HT1080 (cell line): ENCODE data around the gene ZNF665. TPM values are rescaled to one million over a fixed set of nuclear protein-coding genes. Genes with fewer than 3 reads are reported as not detected.
"Not testable (repeated sequence)": the region's sequence is repeated elsewhere in the genome, so short reads cannot be mapped to it uniquely, and the experiment has no call there.

ENCODE experiments used
- DNase-seq: peaks from one replicate; pipeline ENCODE4 v3.0.0-alpha.2; 2015; ENCODE audit warnings: low read depth
- total RNA-seq: library from RNA; depleted of rRNA; stranded (reverse); fragments of >200 nt; shearing (Covaris generic); gene quantifications from 2 replicates; pipeline ENCODE4 v1.2.3, GENCODE V29; 2014; rRNA removed

Gene ZNF665
- total RNA-seq, 1 experiment from 2014 or later: not detected

GRCh38 chr19:53158119-53158656 lies 35.0 kb downstream of the ZNF665 start:
- no peak for DNase-seq

DNA sequence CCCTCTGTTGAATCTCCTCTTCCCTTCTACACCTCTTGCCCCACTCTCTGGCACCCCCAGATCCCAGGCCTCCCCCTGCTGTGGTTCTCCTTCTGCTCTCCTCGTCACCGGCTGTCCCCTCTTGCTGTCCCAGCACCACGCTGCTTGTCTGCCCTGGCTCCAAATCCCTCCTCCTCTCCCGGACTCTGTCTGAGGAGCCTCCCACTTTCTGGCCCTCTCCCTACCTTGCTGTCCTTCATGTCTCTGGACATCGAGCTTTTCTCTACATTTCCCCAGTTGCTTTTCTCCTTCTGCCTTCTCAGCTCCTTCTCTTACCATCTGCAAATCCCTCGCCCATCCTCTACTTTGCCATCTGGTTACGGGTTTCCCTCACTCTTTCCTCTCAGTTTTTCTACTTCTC lies 35.5 kb downstream of the ZNF665 start:
- DNase-seq: no peak

DNA sequence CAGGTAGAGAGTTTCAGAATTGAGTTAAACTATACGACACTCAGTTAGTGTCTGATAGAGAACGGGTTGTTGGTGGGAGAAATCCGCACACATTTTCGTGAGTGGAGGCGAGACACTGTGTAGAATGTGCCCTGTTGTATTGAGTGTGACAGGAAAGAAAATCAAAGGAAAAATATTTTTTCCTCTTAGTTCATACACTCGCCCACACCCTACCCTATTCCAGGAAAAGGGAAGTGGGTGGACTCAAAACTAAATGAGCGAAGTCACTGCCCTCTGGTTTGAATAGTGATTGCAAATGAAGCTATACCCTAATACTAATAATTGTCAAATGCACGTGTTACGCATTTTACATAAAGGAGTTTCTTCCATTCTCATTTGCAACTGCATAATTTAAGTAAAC lies 36.3 kb downstream of the ZNF665 start:
- DNase-seq: no peak

- no peak for DNase-seq
Measured at GRCh38 chr19:53147645-53148044, 45.5 kb downstream of the ZNF665 start.

- no peak for DNase-seq
Measured at GRCh38 chr19:53140351-53140750, 52.8 kb downstream of the ZNF665 start.

GRCh38 chr19:53136432-53136831 lies 56.7 kb downstream of the ZNF665 start:
- no peak for DNase-seq

DNA sequence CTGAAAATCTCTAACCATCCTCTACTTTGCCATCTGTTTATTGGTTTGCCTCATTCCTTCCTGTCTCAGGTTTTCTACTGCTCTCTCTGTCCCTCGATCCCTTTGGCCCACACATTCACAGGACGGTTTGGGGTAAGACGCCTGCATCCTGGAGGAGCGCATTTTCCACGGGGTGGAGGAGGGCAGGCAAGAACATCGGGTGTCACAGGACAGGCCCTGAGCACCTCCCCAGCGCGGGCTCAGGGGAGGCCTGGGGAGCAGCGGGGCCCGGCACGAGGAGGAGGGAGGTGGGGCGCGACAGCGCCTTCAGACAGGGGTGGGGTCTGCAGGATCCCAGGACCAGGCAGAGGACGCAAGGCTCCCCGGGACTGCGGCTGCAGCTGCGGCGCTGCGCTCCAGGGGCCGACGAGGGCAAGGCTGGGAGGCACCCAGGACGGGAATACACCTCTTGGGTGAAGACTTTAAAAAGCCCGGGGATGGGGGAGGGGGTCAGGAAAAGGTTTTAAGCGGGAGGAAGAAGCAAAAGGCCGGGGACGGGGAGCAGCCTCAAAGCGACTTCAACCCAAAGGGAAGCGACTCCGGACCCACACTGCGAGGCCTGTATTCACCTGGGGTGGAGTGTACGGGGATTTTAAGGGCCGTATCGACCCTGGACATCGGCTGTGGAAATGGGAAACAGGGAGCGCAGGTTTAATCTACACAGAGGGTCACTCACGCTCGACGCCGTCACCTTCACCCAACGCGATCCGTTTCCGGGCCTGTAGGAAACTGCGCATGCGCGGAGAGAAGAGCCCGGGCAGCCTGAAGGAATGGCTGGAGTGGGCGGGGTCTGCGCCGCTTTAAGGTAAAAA lies 60.8 kb downstream of the ZNF665 start, which contains the start of gene ZNF415:
TSS of gene ZNF415 (minus strand) at position 770 of the 851 bp plus-strand sequence. CDS start 10,234 bp downstream, outside the sequence.
- DNase-seq: no peak

GRCh38 chr19:53131727-53132126 lies 61.4 kb downstream of the ZNF665 start:
- no peak for DNase-seq

DNA sequence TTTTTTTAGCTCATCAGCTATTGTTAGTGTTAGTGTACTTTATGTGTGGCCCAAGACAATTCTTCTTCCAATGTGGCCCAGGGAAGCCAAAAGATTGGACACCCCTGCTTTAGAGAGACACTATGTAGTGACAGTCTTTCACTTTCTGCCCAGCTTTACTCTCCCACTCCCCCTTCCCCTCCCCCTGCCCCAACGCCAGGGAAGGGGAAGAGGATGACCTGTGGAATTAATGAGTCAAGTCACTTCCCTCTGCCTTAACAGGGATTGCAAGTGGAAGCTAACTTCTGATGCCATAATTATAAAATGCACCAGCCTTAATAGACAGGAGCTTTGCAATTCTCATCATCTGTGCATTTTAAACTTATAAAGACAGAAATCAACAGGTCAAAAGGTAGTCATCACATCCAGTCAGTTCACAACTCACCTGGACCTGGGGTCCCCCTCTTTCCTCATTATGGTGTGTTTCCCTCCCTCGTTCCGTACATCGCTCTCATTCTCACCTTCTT lies 62.0 kb downstream of the ZNF665 start:
- no peak for DNase-seq

DNA sequence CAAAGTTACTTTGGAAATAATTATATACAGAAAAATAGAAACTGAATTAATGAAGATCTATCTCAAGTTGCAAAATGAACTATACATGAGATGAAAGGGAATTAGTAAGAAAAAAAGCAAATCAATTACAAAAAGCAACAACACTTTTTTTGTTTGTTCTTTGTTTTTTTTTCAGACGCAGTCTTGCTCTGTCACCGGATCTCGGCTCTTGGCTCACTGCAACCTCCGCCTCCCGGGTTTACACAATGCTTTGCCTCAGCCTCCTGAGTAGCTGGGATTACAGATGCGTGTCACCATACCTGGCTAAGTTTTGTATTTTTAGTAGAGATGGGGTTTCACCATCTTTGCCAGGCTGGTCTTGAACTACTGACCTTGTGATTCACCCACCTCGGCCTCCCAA lies 62.7 kb downstream of the ZNF665 start:
- no peak for DNase-seq

DNA sequence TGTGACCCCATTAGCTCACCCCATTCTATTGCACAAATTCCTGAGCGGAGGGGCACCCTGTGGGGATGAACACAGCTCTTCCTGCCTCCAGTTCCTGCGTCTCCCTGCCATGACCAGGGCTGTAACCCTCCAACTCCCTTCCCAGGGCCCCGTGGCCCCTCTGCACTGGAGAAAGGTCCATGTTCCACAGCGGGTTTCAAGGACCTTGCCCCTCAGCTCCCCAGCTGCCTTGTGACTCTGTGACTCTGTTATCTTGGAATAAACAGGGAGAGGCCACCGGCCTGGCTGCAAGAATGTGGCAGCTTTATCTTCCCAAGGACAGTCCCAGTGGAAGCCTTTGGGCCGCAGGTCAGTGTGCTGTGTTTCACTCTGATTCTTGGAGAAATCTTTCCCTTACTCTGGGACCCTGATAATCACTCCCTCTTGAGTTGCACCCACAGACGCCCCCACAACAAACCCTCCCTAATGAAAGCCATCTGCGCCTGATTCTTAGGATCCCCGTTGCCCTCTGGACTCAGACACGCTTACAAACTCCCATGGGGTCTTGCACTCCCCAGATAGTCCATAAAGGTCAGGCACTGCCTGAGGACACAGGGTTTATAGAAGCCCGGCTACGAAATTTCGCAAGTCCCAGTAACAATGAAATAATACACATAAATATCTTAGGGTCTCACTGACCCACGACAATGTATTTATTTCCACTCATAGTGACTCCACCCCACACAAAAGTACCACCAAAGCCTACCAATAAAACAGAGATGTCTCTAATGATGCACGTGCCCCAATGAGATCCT lies 66.2 kb downstream of the ZNF665 start:
- not testable (repeated sequence) for DNase-seq

- no peak for DNase-seq
Measured at GRCh38 chr19:53123400-53123799, 69.8 kb downstream of the ZNF665 start.

Other genes with a start within 250 kb of the ZNF665 start
- gene ZNF816, start 230.5 kb downstream of the ZNF665 start, total RNA-seq: not detected in 2 replicates
- not detected in 2 replicates for gene ERVV-1, start 179.4 kb downstream of the ZNF665 start, total RNA-seq
- gene ERVV-2, start 148.6 kb downstream of the ZNF665 start, total RNA-seq: not detected in 2 replicates
- gene ZNF160, start 89.9 kb downstream of the ZNF665 start, total RNA-seq: 3.4 and 5.0 TPM in 2 replicates
- not detected in 2 replicates for gene ZNF415, start 60.4 kb downstream of the ZNF665 start, total RNA-seq
- 0.31 TPM in 1 of 2 replicates, not detected in the other for gene ZNF347, start 34.3 kb downstream of the ZNF665 start, total RNA-seq
- gene ZNF677, start 61.5 kb upstream of the ZNF665 start, total RNA-seq: not detected in 2 replicates
- not detected in 2 replicates for gene VN1R2, start 64.9 kb upstream of the ZNF665 start, total RNA-seq
- gene VN1R4, start 74.4 kb upstream of the ZNF665 start, total RNA-seq: not detected in 2 replicates
- gene ZNF845, start 140.4 kb upstream of the ZNF665 start, total RNA-seq: 4.1 and 4.9 TPM in 2 replicates
- gene ZNF525, start 172.3 kb upstream of the ZNF665 start, total RNA-seq: 0.73 and 0.85 TPM in 2 replicates
- 5.8 and 8.0 TPM in 2 replicates for gene ZNF765, start 201.8 kb upstream of the ZNF665 start, total RNA-seq
- 3.9 and 4.9 TPM in 2 replicates for gene ZNF761, start 238.6 kb upstream of the ZNF665 start, total RNA-seq